SHP77 (cell line): ENCODE results near the gene PGBD5.
A peak's percentile ranks its signal among the peaks of the same experiment; 100 is the strongest.

Source experiments
- DNase-seq, 2 experiments: peaks; one replicate each; lab custom pipeline; 2025; lab: John Stamatoyannopoulos, UW

Gene PGBD5

DNA sequence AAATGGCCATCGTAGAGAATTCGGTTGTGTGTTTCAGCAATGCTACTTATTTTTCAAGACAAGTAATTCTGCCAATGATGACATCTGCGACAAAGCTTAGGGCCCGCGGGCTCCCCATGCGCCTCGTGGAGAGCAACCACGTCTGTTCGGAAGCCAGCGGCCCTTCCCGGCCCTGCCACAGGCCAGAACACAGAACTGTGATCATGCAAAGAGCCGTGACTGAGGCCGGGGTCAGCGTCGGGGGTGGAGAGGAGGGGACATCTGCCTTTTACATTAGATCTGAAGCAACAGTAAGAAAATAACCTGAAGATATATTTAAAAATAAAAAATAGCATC, 103.7 kb downstream of the PGBD5 start:
- DNase-seq, result no peak

- no peak for DNase-seq
Measured at GRCh38 chr1:230321741-230322420, 104.3 kb downstream of the PGBD5 start.

- no peak for DNase-seq
Measured at GRCh38 chr1:230321341-230321740, 104.8 kb downstream of the PGBD5 start.

DNA sequence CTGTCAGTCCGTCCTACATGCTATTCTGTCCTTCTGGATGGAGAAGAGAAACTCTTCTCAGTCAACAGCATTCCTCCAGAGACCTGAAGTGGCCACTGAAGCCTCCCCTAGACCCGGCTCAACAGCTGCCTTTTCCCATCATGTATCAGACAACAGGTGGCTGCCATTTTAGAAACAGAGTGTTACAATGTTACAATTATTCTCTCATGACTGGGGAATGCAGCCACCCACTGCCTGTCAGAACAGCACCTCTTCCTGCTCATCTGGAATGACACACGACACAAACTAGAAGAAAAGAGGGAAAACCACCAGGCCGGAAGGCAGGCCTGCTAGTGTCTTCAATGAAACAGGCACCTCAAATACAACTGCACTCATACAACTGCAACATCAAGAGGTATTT, 105.3 kb downstream of the PGBD5 start:
- DNase-seq, result no peak

DNA sequence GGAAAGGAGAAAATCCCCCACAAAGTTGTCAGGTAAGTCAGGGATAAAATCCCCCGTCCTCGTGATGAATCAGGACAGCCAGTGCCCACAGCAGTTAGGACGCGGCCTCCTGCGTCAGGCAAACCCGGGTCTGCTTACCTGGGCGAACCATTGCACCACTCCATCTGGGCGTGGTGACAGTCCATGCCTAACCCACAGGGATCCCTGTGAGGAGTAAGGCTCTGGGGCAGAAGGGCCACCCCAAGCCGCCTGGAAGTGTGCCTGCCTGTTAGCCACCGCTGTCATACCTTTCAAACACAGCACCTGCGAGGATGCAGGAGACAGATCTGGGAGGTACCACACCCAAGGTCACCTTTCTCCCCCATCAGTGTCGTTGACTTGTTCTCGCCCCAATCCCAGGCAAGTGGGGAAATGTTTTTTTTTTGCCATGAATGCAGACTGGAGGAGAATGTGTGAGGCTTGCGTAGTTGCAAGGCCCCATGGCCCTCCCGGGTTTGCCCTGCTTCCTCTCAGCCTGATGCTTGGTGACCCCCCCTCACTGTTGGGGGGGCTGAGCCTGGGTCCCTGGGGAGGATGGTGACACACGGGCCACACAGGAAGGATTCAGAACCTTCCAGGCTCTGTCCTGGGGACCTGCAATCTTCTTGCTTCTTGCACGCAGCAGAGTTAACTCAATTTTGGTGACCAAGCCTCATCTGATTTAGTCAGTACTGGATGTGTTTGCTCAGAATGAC, 107.0 kb downstream of the PGBD5 start:
- DNase-seq, result no peak

GRCh38 chr1:230317823-230318819, 108.0 kb downstream of the PGBD5 start:
- no peak for DNase-seq

- DNase-seq, result no peak
Measured at GRCh38 chr1:230316864-230317745, 109.0 kb downstream of the PGBD5 start.

GRCh38 chr1:230315099-230315498, 111.0 kb downstream of the PGBD5 start:
- no peak for DNase-seq

GRCh38 chr1:230314142-230314470, 112.0 kb downstream of the PGBD5 start:
- no peak for DNase-seq

- no peak for DNase-seq
Measured at GRCh38 chr1:230313453-230314141, 112.5 kb downstream of the PGBD5 start.

- no peak for DNase-seq
Measured at GRCh38 chr1:230312676-230313075, 113.5 kb downstream of the PGBD5 start.

GRCh38 chr1:230310381-230311163, 115.6 kb downstream of the PGBD5 start:
- peak; percentile 68 to 78 for DNase-seq

DNA sequence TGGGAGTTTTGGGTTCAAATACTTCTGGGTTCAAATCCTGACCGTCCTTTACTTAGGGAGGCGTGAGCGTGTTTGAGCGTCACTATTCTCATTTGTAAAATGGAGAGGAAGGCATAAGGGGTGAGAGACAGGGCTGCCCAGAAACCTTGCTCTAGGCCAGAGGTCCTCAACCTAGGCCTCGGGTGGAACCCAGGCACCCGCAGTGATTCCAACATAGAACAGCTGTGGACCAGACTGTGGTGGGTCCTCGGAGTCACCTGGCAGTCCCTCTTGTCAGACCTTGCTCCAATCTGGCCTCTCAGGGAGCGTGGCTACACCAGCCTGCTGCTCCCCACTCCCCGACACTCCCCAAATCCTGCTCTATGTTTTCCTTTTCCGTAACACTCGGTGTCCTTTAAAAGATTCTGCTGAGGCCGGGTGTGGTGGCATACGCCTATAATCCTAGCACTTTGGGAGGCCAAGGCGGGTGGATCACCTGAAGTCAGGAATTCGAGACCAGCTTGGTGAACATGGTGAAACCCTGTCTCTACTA, 116.4 kb downstream of the PGBD5 start:
- DNase-seq, result no peak

- DNase-seq, result no peak
Measured at GRCh38 chr1:230308821-230309220, 117.3 kb downstream of the PGBD5 start.

DNA sequence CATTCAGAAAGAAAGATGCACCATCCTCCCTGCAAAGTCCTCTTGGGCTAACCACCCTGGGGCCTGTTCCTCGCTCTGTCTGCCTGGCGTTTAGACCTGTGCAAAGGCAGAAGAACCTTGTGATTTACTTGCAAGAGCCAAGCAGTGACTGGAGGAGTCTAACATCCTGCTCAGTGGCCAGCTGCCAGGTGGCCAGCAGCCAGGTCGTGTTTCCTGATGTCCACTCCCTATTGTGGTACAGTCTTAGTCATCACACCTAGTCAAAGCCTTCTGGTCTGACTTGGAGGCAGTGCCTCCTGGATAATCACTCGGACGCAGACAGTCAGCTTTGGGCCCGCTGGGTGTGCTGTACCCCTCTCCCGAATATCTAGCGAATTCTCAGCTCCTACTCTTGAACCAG, 118.1 kb downstream of the PGBD5 start:
- DNase-seq, result peak; percentile 32 to 34

DNA sequence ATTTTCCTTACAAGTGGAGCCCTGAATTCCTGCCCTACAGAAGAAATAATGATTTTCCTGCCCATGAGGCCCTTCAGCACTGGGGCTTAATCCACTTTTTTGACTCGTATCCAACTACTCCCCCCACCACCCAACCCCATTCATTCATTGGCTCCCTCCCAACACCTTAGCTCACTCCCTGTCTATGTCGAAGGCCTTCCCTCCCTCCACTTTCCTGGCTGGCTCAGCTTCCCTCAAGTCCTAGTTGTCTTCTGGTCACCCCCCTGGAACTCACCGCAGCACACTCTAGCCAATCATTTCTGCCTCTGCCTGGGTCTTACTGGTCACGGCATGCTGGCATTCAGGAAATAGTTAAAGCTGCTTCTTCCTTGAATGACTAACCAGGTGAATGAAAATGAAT, 118.9 kb downstream of the PGBD5 start:
- no peak for DNase-seq

DNA sequence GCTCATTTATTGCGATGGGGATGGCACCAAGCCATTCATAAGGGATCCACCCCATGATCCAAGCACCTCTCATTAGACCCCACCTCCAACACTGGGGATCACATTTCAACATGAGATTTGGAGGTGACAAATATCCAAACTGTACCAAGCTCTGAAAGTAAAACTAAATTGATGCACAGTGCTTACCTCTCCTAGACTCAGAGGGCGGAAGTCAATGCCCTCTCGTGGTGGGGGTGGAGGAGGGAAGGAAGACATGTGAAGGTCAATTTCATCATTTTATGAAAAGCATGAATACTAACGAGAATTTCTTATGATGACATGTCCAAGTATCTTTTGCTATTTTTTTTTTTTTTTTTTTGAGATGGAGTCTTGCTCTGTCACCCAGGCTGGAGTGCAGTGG, 120.0 kb downstream of the PGBD5 start:
- DNase-seq, result no peak

GRCh38 chr1:230303822-230304221, 122.3 kb downstream of the PGBD5 start:
- DNase-seq, result no peak

- DNase-seq, result peak in 1 of 2 experiments; percentile 10
Measured at GRCh38 chr1:230303069-230303468, 123.1 kb downstream of the PGBD5 start.

GRCh38 chr1:230301822-230302221, 124.3 kb downstream of the PGBD5 start:
- peak in 1 of 2 experiments; percentile 24 for DNase-seq
